Temporal lobe (tissue), 1 donor: ENCODE data around the gene MSS51. TPM values are rescaled to one million over a fixed set of nuclear protein-coding genes. Genes with fewer than 3 reads are reported as not detected.

Experiments used
- total RNA-seq: library from RNA; depleted of rRNA; stranded (reverse); fragments of >200 nt; gene quantifications from one replicate; pipeline ENCODE4 v1.2.3, GENCODE V29; 2014

MSS51 gene
- total RNA-seq, 1 donor from 2014 or later: 1.7 TPM

Other genes starting within 250 kb of the MSS51 start
- gene DNAJC9, start 186.3 kb downstream of the MSS51 start, total RNA-seq: 44.5 TPM
- 55.8 TPM for gene MRPS16, start 180.9 kb downstream of the MSS51 start, total RNA-seq
- gene CFAP70, start 74.7 kb downstream of the MSS51 start, total RNA-seq: 0.49 TPM
- 17.0 TPM for gene ANXA7, start 19.5 kb downstream of the MSS51 start, total RNA-seq
- gene PPP3CB, start 62.5 kb upstream of the MSS51 start, total RNA-seq: 168 TPM
- gene USP54, start 157.8 kb upstream of the MSS51 start, total RNA-seq: 29.3 TPM
- not detected for gene MYOZ1, start 207.9 kb upstream of the MSS51 start, total RNA-seq
- not detected for gene SYNPO2L, start 222.5 kb upstream of the MSS51 start, total RNA-seq